Stimulated activated CD4-positive, alpha-beta T cell treated with anti-CD3 and anti-CD28 coated beads, Interleukin-15, amount 100 ng/mL, for 24 hours (primary cell): Measurements from ENCODE around the gene GREM2.

Experiments used
- DNase-seq: peaks from one replicate; pipeline ENCODE4 v3.0.0-alpha.2; 2020

The GREM2 gene

GRCh38 chr1:240609527-240610060, 2.4 kb downstream of the GREM2 start:
- no peak for DNase-seq

DNA sequence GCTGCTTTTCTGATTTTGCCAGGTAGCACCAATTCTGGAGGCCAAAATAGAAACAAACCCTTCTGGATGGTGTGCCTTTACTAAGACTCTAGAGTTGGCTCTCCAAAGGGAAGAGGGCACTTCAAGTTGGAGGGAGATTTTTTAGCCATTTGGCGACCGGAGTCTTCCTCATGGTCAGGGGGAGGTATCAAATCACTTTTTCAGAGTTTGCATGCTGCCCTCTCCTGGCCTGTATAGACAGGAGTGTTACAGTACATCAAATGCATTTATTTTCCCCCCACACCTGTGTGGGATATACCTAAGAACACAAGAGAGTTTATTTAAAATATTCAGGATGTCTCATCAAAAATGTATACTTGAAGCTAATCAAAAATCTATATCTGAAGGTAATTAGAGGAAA, 3.2 kb downstream of the GREM2 start:
- no peak for DNase-seq

- DNase-seq: no peak
Measured at GRCh38 chr1:240607006-240607405, 4.9 kb downstream of the GREM2 start.

GRCh38 chr1:240602189-240602588, 9.8 kb downstream of the GREM2 start:
- no peak for DNase-seq

DNA sequence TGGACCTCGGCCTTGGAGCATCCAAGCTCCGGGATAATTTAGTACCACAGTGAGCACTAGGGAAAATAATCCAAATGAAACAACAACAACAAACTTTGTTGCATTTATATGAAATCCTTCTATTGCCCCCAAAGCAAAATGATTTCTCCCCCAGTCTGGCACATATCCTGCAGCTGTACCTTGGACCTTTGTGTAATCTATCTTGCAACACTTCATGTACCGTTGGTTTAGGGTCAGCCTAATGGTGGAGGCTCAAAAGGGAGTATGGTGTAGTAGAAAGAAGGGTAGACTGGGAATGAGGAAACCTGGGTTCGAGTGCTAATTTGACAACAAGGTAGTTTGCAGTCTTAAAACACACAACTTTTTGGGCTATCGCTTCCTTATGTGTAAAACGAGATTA, 12.1 kb downstream of the GREM2 start:
- no peak for DNase-seq

- DNase-seq: no peak
Measured at GRCh38 chr1:240599299-240599698, 12.7 kb downstream of the GREM2 start.

- DNase-seq: no peak
Measured at GRCh38 chr1:240598216-240599001, 13.5 kb downstream of the GREM2 start.

DNA sequence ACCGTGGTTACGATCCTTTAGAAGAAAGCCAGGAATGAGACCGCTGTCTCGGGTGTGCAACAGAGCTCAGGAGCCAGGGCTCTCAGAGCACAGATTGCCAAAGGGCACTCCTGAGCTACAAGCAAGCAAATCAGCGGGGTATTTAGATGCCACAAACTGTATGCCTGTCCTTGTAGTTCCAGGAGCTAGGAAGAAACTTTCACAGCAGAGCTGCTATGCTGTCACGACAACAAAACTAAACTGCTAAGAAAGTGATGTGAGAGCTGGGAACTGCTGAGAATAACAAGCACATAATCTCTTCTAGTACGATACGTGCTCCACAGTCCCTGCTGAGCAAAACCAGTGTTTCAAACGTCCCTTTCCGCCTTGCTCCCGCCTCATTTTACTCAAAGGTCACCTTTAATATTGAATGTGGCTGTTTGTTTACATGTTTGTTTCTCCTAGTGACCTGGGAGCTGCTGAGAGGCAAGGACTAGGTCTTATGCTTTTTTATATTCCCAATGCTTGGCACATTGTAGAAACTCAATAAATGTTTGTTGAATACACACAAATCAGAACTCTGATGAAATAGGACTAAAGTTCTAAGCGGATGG, 14.7 kb downstream of the GREM2 start:
- no peak for DNase-seq

GRCh38 chr1:240595476-240595875, 16.5 kb downstream of the GREM2 start:
- DNase-seq: no peak

DNA sequence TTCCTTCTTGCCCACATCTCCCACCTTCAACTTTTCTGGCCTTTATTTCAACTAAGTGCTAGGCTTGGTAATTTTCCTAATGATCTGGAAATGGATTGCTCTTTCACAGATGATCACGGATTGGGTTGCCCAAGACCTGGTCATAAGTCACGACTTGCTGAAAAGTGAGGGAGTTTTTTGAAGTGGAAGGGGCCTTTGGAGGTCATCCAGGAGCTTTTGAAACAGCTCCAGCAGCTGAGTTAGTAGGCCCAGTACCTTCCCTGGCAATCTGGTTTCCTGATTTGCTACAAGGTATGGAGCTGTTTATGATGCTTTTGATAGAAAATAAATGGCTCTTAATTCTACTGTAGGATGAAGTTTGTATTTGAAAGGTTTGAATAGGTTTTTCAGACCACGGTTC, 20.4 kb downstream of the GREM2 start:
- no peak for DNase-seq

- no peak for DNase-seq
Measured at GRCh38 chr1:240591078-240591477, 20.9 kb downstream of the GREM2 start.

- no peak for DNase-seq
Measured at GRCh38 chr1:240589585-240590110, 22.3 kb downstream of the GREM2 start.

- no peak for DNase-seq
Measured at GRCh38 chr1:240586006-240586405, 25.9 kb downstream of the GREM2 start.

DNA sequence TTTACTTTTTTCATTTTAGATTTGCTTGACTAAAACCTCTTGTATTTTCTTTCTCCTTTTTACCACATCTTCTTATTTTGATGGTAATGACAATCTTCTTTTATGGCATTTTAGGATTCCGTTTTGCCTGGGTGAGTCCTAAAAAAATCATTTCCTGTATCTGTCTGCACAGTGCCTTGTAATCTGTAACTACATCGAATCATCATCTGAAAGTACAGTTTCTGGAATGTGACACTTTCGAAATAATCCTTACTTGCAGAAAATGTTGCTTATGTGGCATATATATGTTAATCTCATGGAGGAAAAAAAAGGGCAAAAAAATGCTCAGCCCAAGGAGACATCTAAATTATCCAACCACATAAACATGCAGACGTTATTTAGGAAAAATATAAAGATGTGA, 29.0 kb downstream of the GREM2 start:
- no peak for DNase-seq

DNA sequence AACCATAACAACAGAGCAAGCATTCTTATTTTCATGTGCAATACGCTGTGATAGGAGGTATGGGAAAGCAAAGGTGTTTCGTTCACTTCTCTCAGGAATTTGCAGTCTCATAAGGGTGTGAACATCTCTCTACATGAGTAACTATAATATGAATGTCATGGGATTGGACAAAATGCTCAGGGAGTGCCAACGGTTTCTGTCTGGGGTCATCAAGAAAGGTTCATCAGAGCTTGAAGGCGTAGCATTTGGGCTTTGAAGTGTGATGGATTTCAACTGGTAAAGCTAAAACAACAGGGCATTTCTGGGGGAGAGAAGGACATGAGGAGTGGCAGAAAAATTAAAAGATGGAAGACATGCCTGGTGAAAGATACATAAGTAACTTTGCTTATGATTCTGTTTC, 32.4 kb downstream of the GREM2 start:
- DNase-seq: no peak

DNA sequence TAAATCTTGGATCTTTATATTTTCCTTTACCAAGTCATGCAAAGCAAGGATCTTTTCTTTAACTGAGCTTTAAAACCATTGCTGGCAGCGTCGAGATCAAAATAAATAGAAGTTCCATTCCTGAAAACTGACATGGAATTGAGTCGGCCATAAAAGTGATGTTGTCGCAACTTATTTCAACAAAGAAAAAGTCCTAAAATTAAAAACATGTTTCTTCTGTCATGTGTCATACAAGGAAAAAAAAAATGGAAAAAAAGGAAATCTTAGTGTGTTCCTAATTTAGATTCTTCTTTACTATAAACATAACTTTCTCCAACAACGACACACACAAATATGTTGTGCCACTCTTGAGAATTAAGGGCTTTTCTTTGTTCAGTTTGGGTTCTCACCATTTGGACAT, 34.9 kb downstream of the GREM2 start:
- no peak for DNase-seq

- peak; percentile 22 for DNase-seq
Measured at GRCh38 chr1:240575981-240576662, 35.8 kb downstream of the GREM2 start.

GRCh38 chr1:240572328-240572727, 39.6 kb downstream of the GREM2 start:
- DNase-seq: no peak

- DNase-seq: no peak
Measured at GRCh38 chr1:240571782-240572181, 40.2 kb downstream of the GREM2 start.

- DNase-seq: no peak
Measured at GRCh38 chr1:240567066-240567465, 44.9 kb downstream of the GREM2 start.

- DNase-seq: no peak
Measured at GRCh38 chr1:240562779-240563178, 49.2 kb downstream of the GREM2 start.

GRCh38 chr1:240562111-240562590, 49.8 kb downstream of the GREM2 start:
- DNase-seq: no peak

DNA sequence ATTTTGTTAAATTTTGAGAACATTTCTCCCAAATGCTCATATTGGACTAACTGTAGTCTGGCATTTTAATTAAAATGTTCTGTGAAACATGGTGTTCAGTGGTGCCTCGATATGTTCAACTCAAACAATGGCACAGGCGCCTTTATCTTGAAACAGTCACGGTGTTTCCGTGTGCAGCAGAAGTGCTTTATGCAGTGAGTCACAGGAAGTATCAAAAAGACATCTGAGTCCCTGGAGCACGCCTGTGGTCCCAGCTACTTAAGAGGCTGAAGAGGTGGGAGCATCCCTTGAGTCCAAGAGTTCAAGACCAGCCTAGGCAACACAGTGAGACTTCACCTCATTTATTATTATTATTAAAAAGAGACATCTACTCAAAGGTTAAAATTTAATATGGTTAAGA, 52.2 kb downstream of the GREM2 start:
- no peak for DNase-seq

DNA sequence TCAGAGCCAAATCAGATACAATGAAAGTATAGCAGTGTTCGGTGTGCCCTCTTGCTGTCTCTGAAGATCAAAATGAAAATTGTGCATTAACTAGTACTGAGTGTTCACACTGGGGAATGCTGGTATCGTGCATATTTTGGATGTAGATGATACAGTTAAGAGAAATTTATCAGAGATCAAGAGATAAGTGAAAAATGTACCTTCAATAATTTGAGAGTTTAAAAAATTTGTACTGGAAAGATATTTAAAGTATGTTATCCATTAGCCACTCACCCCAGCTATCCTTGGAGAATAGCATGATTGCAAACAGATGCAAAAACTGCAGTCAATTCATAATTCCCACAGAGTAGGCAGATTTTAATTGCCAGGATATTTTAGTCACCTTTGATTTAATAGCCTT, 56.4 kb downstream of the GREM2 start:
- DNase-seq: no peak
